ENCODE measurements around the gene UBAC2. TPM values are rescaled to one million over a fixed set of nuclear protein-coding genes. Genes with fewer than 3 reads are reported as not detected.
"Not testable (repeated sequence)": the region's sequence is repeated elsewhere in the genome, so short reads cannot be mapped to it uniquely, and the experiment has no call there.

UBAC2 gene
- total RNA-seq, 1 experiment from 2014 or later, result 58.3 TPM

DNA sequence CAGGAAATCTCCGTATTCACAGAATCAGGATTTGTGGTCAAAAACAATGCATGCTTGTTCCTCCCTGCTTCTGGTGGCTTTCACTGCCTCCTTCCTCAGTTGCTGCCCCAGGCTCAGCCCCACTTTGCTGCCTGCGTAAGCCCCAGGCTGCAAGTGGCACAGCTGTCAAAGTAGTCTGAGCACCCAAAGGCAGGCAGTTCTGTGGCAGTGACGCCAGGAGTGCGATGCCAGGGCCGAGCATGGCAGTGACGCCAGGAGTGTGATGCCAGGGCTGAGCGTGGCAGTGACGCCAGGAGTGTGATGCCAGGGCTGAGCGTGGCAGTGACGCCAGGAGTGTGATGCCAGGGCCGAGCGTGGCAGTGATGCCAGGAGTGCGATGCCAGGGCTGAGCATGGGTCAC lies 183.8 kb downstream of the UBAC2 start:
- no peaks in the 10 kb centered on the region for H3K79me2 ChIP-seq (ENCODE audit: low read length)
- peaks cover 2% of the 10 kb centered on the region for H3K4me1 ChIP-seq (ENCODE audit: low read length)
- H3K9ac ChIP-seq (ENCODE audit: low read length), result no peak overlapping the region
- no peaks in the 10 kb centered on the region for H3K27me3 ChIP-seq (ENCODE audit: low read length)
- H2AFZ ChIP-seq (ENCODE audit: low read length), result no peak overlapping the region
- no peak for DNase-seq
- H3K9me3 ChIP-seq (ENCODE audit: low read length), result no peaks in the 10 kb centered on the region
- no peak overlapping the region for H3K27ac ChIP-seq (ENCODE audit: low read length)
- H3K4me3 ChIP-seq (ENCODE audit: low read length), result no peak overlapping the region
- no peaks in the 10 kb centered on the region for H3K9me2 ChIP-seq (replicated peaks; ENCODE audit: insufficient read depth, low read length)
- no peak overlapping the region for H3K4me2 ChIP-seq (ENCODE audit: low read depth, low read length, poor library complexity, severe bottlenecking)
- 0 out of 2 replicates have a peak, but pooled peaks cover 10% of the 10 kb centered on the region for H3K36me3 ChIP-seq (ENCODE audit: insufficient read depth, low read length)
- H4K20me1 ChIP-seq (ENCODE audit: insufficient read depth, low read depth, low read length), result no peaks in the 10 kb centered on the region

DNA sequence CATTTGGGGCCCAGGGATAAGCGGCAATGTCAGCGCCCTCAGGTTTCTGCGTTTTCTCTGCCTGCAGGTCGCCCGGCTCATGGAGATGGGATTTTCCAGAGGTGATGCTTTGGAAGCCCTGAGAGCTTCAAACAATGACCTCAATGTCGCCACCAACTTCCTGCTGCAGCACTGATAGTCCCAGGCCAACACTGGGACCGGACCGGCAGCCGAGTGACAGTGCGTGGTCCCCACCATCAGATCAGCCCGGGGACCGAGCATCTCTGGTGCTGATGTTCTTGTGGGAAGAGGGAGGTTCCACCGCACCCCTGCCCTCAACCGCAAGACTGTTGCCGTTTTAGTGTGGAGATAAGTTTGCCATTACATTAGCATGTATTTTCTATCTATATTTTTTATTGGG lies 184.5 kb downstream of the UBAC2 start:
- no peaks in the 10 kb centered on the region for H3K9me3 ChIP-seq (ENCODE audit: low read length)
- H3K9me2 ChIP-seq (replicated peaks; ENCODE audit: insufficient read depth, low read length), result no peaks in the 10 kb centered on the region
- H3K4me2 ChIP-seq (ENCODE audit: low read depth, low read length, poor library complexity, severe bottlenecking), result no peak overlapping the region
- no peak overlapping the region for H3K4me3 ChIP-seq (ENCODE audit: low read length)
- H3K9ac ChIP-seq (ENCODE audit: low read length), result no peak overlapping the region
- 0 out of 2 replicates have a peak, but pooled peaks cover 10% of the 10 kb centered on the region for H3K36me3 ChIP-seq (ENCODE audit: insufficient read depth, low read length)
- no peaks in the 10 kb centered on the region for H4K20me1 ChIP-seq (ENCODE audit: insufficient read depth, low read depth, low read length)
- H3K79me2 ChIP-seq (ENCODE audit: low read length), result no peaks in the 10 kb centered on the region
- H3K27me3 ChIP-seq (ENCODE audit: low read length), result no peaks in the 10 kb centered on the region
- H2AFZ ChIP-seq (ENCODE audit: low read length), result no peak overlapping the region
- H3K4me1 ChIP-seq (ENCODE audit: low read length), result no peaks in the 10 kb centered on the region
- H3K27ac ChIP-seq (ENCODE audit: low read length), result no peak overlapping the region
- DNase-seq, result no peak

DNA sequence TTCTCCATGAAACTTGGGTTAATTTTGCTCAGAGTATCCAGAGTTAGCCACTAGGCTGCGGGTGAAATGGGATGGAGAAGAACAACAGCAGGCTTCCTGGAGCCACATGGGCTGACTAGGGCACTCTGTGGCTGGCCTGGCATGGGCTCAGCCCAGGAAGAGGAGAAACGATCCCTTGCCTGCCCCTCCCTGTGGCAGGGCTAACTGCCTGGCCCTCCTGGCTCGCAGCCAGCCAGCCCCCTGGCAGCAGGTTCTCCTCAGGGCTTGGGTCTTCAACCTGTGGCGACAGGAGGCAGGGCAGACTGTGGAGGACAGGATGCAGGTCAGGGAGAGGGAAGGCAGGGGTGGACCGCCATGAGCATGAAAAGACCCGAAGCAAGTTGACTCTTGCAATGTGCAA lies 185.3 kb downstream of the UBAC2 start:
- Histone ChIP-seq H3K36me3 (ENCODE audit: insufficient read depth, low read length) (0 out of 2 replicates have a peak, but pooled peaks cover 10% of the 10 kb centered on the region), H3K27ac (ENCODE audit: low read length) (no peak overlapping the region), H3K79me2 (ENCODE audit: low read length) (no peaks in the 10 kb centered on the region), H3K9ac (ENCODE audit: low read length) (no peak overlapping the region), H3K4me1 (ENCODE audit: low read length) (no peaks in the 10 kb centered on the region), H2AFZ (ENCODE audit: low read length) (no peak overlapping the region), H3K27me3 (ENCODE audit: low read length) (no peaks in the 10 kb centered on the region), H3K4me3 (ENCODE audit: low read length) (no peak overlapping the region), H3K9me3 (ENCODE audit: low read length) (no peaks in the 10 kb centered on the region), H3K9me2 (replicated peaks; ENCODE audit: insufficient read depth, low read length) (no peaks in the 10 kb centered on the region), H4K20me1 (ENCODE audit: insufficient read depth, low read depth, low read length) (no peaks in the 10 kb centered on the region), H3K4me2 (ENCODE audit: low read depth, low read length, poor library complexity, severe bottlenecking) (no peak overlapping the region)
- DNase-seq, result no peak

DNA sequence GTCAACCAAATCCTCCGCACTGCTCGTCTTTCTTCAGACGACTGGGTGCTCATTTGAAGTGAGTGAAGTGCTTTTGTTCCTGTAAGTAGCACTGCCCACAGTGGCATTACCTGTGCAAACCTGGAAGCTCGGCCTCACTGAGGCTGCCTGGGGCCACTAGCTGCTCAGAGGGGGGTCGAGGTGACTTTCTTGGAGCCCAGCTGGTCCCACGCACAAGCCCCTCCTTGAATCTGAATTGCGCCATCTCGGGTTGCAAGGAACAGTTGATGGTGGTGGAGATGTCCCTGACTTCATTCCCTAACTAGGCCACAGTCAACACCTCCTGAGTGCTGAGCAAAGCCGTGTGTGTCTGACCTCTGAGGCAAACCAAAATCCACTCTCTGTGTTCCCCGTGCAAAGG lies 185.8 kb downstream of the UBAC2 start:
- no peak overlapping the region for H3K4me3 ChIP-seq (ENCODE audit: low read length)
- H3K4me1 ChIP-seq (ENCODE audit: low read length), result no peaks in the 10 kb centered on the region
- H3K9me3 ChIP-seq (ENCODE audit: low read length), result no peaks in the 10 kb centered on the region
- no peak for DNase-seq
- H3K79me2 ChIP-seq (ENCODE audit: low read length), result no peaks in the 10 kb centered on the region
- H2AFZ ChIP-seq (ENCODE audit: low read length), result no peak overlapping the region
- H3K27me3 ChIP-seq (ENCODE audit: low read length), result no peaks in the 10 kb centered on the region
- no peak overlapping the region for H3K9ac ChIP-seq (ENCODE audit: low read length)
- 0 out of 2 replicates have a peak, but pooled peaks cover 10% of the 10 kb centered on the region for H3K36me3 ChIP-seq (ENCODE audit: insufficient read depth, low read length)
- no peak overlapping the region for H3K27ac ChIP-seq (ENCODE audit: low read length)
- no peak overlapping the region for H3K4me2 ChIP-seq (ENCODE audit: low read depth, low read length, poor library complexity, severe bottlenecking)
- no peaks in the 10 kb centered on the region for H3K9me2 ChIP-seq (replicated peaks; ENCODE audit: insufficient read depth, low read length)
- no peaks in the 10 kb centered on the region for H4K20me1 ChIP-seq (ENCODE audit: insufficient read depth, low read depth, low read length)

DNA sequence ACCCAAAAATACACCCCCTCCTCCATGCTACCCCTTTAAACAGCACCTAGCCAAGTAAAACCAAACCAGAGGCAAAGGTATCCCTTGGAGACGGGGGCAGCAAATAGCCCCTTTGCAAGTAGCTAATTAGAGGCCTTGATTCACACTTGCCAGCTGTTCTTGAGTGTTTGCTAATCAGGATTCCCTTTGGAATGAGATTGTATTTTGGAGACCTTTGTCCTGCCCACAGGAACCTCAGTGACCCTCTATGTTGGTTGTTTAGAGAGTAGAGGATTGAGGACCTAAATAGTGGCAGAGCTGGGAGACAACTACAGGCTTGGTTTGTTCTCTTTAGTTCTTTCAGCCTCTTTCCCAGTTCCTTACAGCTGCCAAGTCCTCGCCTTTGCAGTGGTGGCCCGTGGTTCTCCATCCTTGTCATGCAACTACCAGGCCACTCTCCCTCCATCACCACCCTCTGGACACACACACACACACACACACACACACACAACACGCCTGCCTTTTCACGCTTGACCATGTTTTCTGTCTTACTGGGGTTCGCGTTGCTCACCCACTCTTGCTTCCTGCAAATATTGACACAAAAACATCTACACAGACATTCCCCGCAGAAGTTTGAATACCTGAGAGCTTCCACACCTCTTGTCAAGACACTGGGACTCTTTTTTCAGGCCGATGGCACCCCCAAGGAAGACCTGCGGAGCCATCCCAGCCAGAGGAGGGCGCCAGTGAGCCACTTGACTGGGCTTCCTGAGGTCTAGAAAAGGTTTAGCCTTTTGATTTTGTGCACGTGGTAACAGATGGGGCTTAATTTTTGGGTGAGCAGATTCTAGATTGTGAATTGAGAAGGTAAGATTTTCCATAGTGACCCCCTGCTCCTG lies 186.5 kb downstream of the UBAC2 start:
- peak; percentile 93 for DNase-seq
- H3K4me2 ChIP-seq (ENCODE audit: low read depth, low read length, poor library complexity, severe bottlenecking), result no peak overlapping the region
- no peaks in the 10 kb centered on the region for H3K4me1 ChIP-seq (ENCODE audit: low read length)
- no peak overlapping the region for H2AFZ ChIP-seq (ENCODE audit: low read length)
- H3K9me3 ChIP-seq (ENCODE audit: low read length), result no peaks in the 10 kb centered on the region
- no peaks in the 10 kb centered on the region for H3K9me2 ChIP-seq (replicated peaks; ENCODE audit: insufficient read depth, low read length)
- H3K27ac ChIP-seq (ENCODE audit: low read length), result no peak overlapping the region
- no peaks in the 10 kb centered on the region for H3K27me3 ChIP-seq (ENCODE audit: low read length)
- no peak overlapping the region for H3K9ac ChIP-seq (ENCODE audit: low read length)
- 0 out of 2 replicates have a peak, but pooled peaks cover 10% of the 10 kb centered on the region for H3K36me3 ChIP-seq (ENCODE audit: insufficient read depth, low read length)
- no peaks in the 10 kb centered on the region for H3K79me2 ChIP-seq (ENCODE audit: low read length)
- H3K4me3 ChIP-seq (ENCODE audit: low read length), result no peak overlapping the region
- H4K20me1 ChIP-seq (ENCODE audit: insufficient read depth, low read depth, low read length), result no peaks in the 10 kb centered on the region

DNA sequence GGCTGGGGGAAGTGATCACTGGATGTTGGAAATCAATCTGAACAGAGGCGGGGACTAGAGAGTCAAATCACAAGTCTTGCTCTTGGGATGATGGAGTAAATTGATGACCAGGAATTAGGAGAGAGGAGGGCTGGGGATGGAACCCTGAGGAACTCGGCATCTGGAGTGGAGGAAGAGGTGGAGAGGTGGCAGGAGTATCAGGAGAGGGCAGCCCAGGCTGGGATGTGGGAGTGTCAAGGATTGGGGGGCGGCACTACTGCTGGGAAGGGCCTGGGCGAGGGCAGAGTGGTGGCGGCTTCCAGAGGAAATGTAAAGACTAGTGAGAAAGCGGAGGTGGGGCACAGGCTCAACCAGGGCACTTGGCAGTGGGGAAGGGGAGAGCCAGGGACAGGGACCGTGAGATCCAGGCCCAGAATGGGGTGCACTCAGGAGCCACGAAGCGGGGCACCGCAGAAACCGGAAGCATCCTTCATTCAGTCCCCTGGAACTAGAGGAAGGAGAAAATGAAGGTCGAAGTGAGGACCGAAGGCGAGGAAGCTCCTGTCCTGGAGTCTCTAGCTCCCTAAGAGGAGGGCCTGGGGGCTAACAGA lies 187.8 kb downstream of the UBAC2 start:
- Histone ChIP-seq H3K27me3 (ENCODE audit: low read length) (no peaks in the 10 kb centered on the region), H3K36me3 (ENCODE audit: insufficient read depth, low read length) (0 out of 2 replicates have a peak, but pooled peaks cover 10% of the 10 kb centered on the region), H3K27ac (ENCODE audit: low read length) (no peak overlapping the region), H3K9ac (ENCODE audit: low read length) (no peak overlapping the region), H2AFZ (ENCODE audit: low read length) (no peak overlapping the region), H3K4me2 (ENCODE audit: low read depth, low read length, poor library complexity, severe bottlenecking) (no peak overlapping the region), H4K20me1 (ENCODE audit: insufficient read depth, low read depth, low read length) (no peaks in the 10 kb centered on the region), H3K4me1 (ENCODE audit: low read length) (no peaks in the 10 kb centered on the region), H3K4me3 (ENCODE audit: low read length) (no peak overlapping the region), H3K79me2 (ENCODE audit: low read length) (no peaks in the 10 kb centered on the region), H3K9me3 (ENCODE audit: low read length) (no peaks in the 10 kb centered on the region), H3K9me2 (replicated peaks; ENCODE audit: insufficient read depth, low read length) (no peaks in the 10 kb centered on the region)
- DNase-seq, result no peak

DNA sequence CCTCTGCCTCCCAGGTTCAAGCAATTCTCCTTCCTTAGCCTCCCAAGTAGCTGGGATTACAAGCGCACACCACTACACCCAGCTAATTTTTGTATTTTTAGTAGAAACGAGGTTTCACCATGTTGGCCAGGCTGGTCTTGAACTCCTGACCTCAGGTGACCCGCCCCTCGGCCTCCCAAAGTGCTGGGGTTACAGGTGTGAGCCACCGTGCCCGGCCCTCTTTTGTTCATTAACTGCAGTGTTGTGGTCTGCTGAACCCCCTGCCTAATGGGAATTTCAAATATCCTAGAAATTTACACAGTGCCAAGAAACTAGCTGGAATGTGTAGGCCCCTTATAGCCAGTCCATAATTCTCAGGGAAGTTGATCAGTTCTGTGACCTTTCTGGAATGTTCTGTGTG lies 188.4 kb downstream of the UBAC2 start:
- H3K9ac ChIP-seq (ENCODE audit: low read length); H3K27ac ChIP-seq (ENCODE audit: low read length); H3K9me3 ChIP-seq (ENCODE audit: low read length); H3K27me3 ChIP-seq (ENCODE audit: low read length); H3K4me2 ChIP-seq (ENCODE audit: low read depth, low read length, poor library complexity, severe bottlenecking); H2AFZ ChIP-seq (ENCODE audit: low read length); H4K20me1 ChIP-seq (ENCODE audit: insufficient read depth, low read depth, low read length); H3K4me3 ChIP-seq (ENCODE audit: low read length); H3K79me2 ChIP-seq (ENCODE audit: low read length); H3K4me1 ChIP-seq (ENCODE audit: low read length); H3K9me2 ChIP-seq (replicated peaks; ENCODE audit: insufficient read depth, low read length); DNase-seq: not testable (repeated sequence)
- 0 out of 2 replicates have a peak, but pooled peaks cover 10% of the 10 kb centered on the region for H3K36me3 ChIP-seq (ENCODE audit: insufficient read depth, low read length)

DNA sequence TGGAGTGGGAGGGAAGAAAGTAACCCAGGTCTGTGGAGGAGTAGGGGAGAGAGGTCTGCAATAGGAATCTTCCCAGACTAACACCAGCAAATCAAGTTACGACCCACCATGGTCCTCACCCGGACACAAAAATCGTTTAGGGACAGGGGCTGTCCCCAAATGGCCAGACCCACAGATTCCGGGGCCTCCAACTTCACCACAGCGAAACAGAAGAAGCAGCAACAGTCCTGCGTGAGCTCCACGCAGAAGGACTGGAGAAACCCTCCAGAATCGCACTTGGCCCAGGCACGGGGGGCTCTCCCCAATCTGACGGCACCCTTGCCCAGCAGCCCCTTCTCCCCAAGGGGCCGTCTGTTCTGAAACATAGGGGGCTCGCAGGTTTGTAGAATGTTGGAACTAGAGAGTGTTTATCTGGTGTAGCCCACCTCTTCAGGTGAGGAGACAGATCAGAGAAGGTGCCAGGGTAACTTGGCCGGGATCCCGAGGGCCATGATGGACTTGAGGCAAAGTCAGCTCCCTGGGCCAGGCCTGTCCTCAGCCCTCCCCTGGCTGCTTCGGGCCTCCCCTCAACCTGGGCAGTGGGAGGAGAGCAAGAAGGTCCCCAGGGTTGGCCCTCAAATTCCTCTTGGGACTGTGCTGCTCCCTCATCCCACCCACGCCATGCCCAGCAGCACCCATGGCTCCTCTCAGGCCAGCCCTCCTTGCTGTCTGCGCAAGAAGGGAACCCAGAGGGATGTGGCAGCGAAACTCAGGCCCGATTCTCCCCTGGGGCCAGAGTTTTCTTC lies 189.1 kb downstream of the UBAC2 start:
- 0 out of 2 replicates have a peak, but pooled peaks cover 10% of the 10 kb centered on the region for H3K36me3 ChIP-seq (ENCODE audit: insufficient read depth, low read length)
- H3K27ac ChIP-seq (ENCODE audit: low read length), result no peak overlapping the region
- no peaks in the 10 kb centered on the region for H4K20me1 ChIP-seq (ENCODE audit: insufficient read depth, low read depth, low read length)
- H2AFZ ChIP-seq (ENCODE audit: low read length), result no peak overlapping the region
- H3K79me2 ChIP-seq (ENCODE audit: low read length), result no peaks in the 10 kb centered on the region
- no peaks in the 10 kb centered on the region for H3K9me3 ChIP-seq (ENCODE audit: low read length)
- no peak overlapping the region for H3K4me2 ChIP-seq (ENCODE audit: low read depth, low read length, poor library complexity, severe bottlenecking)
- no peaks in the 10 kb centered on the region for H3K4me1 ChIP-seq (ENCODE audit: low read length)
- H3K9me2 ChIP-seq (replicated peaks; ENCODE audit: insufficient read depth, low read length), result no peaks in the 10 kb centered on the region
- H3K4me3 ChIP-seq (ENCODE audit: low read length), result no peak overlapping the region
- H3K27me3 ChIP-seq (ENCODE audit: low read length), result no peaks in the 10 kb centered on the region
- DNase-seq, result no peak
- H3K9ac ChIP-seq (ENCODE audit: low read length), result no peak overlapping the region
